Gastroesophageal sphincter (tissue), 3 donors: ENCODE data around the gene SUSD6.

Source experiments
- POLR2A ChIP-seq, 2 donors: fragments of 450-650 bp; IDR thresholded peaks; one replicate each; pipeline ENCODE4 v1.6.1; 2017; ENCODE audit warnings: antibody characterized with exemption in 2 of 2, mild to moderate bottlenecking in 2 of 2, moderate library complexity in 1 of 2
- POLR2AphosphoS5 ChIP-seq: sonication (generic); formaldehyde crosslinking; IDR thresholded peaks from one replicate; pipeline ENCODE4 v1.6.1; 2017; ENCODE audit warnings: antibody characterized with exemption
- TF ChIP-seq, protein P1 (sequence below), 4 experiments: fragments of 200-600 bp in 2 of 4; fragments of 450-650 bp in 2 of 4; sonication (generic) in 1 of 4; IDR thresholded peaks; one replicate each; pipeline ENCODE4 v1.5.1; 2017 to 2019; ENCODE audit warnings: antibody characterized with exemption in 4 of 4, mild to moderate bottlenecking in 2 of 4, moderate library complexity in 2 of 4

- TF ChIP-seq POLR2A (IDR thresholded peaks at IDR 0.05) (no peak), POLR2AphosphoS5 (no peak)
- TF ChIP-seq, protein P1, sequence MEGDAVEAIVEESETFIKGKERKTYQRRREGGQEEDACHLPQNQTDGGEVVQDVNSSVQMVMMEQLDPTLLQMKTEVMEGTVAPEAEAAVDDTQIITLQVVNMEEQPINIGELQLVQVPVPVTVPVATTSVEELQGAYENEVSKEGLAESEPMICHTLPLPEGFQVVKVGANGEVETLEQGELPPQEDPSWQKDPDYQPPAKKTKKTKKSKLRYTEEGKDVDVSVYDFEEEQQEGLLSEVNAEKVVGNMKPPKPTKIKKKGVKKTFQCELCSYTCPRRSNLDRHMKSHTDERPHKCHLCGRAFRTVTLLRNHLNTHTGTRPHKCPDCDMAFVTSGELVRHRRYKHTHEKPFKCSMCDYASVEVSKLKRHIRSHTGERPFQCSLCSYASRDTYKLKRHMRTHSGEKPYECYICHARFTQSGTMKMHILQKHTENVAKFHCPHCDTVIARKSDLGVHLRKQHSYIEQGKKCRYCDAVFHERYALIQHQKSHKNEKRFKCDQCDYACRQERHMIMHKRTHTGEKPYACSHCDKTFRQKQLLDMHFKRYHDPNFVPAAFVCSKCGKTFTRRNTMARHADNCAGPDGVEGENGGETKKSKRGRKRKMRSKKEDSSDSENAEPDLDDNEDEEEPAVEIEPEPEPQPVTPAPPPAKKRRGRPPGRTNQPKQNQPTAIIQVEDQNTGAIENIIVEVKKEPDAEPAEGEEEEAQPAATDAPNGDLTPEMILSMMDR (IDR thresholded peaks at IDR 0.05) = no peak
Measured at GRCh38 chr14:69670093-69670492, 58.7 kb downstream of the SUSD6 start.
